ENCODE measurements around the gene DTNBP1.
"Not testable (repeated sequence)": the region's sequence is repeated elsewhere in the genome, so short reads cannot be mapped to it uniquely, and the experiment has no call there.

DTNBP1 gene

DNA sequence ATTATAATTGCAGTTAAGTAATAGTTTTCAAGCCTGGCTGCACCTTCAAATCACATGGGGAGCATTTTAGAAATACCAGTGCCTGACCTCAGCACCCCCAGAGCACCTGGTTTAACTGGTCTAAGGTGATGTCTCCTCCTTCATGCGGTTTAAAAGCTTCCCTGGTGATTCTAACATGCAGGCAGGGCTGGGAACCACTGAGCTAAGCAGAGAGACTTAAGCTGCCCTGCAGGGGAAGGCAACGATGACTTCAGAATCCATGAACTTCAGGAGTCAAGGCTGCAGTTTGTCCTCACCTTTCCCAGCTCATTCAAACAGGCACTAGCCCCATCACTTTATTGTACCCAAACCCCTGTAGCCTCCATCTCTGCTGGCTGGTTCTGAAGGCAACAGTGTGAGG, 6.1 kb upstream of the DTNBP1 start:
- DNase-seq (ENCODE audit: low spot score): no peak

DNA sequence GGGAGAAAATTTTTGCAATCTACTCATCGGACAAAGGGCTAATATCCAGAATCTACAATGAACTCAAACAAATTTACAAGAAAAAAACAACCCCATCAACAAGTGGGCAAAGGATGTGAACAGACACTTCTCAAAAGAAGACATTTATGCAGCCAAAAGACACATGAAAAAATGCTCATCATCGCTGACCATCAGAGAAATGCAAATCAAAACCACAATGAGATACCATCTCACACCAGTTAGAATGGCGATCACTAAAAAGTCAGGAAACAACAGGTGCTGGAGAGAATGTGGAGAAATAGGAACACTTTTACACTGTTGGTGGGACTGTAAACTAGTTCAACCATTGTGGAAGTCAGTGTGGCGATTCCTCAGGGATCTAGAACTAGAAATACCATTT, 4.1 kb upstream of the DTNBP1 start:
- not testable (repeated sequence) for DNase-seq (ENCODE audit: low spot score)

DNA sequence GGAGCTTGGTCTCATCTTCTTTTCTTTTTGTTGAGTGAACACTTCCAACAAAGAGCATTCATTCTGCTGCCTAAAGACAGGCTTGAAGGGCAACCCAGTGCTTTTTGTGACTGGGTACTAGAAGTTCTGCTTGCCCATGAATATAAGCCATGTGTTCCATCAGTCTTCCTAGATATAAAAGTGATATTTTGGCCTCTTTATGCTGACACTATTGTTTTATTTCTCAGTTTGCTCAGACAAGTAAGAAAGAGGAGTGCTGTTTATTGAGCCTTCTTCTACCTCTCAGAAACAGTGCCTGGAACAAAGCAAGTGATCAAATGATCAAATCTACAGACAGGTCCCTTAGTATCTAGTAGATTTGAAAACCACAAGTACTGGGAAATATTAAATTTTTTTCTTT, 2.4 kb upstream of the DTNBP1 start:
- no peak for DNase-seq (ENCODE audit: low spot score)

DNA sequence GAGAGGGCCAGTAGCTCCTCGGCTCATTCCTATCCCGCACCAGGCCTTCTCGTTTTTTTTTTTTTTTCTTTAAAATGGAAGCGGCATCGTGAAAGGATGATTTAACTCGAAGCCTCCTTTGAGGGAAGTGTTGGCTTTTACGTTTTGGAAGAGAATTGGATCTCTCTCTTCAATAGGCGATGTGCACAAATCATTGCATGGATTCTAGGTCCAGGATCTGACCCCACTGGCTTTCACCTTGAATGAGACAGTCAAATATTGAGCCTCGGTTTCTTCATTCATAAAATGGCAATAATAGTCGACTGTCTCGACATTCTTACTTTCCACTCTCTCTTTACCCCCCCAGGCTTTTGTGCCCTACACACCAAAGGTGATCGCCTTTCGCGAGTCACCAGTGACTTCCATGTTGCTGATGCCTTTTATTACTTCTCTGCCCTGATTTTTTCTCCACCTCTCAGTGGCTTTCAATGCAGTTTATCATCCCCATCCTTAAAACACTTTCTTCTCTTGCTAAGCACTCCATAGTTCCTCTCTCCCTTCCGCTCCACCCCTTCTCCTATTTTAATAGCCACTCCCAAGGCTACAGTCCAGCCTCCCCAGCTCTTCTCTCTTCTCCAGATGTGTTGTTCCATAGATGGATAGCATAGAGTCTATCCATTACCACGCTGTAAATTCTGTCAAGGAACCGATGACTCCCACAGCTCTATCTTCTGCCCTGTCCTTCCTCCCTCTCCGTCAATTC, 473 bp upstream of the DTNBP1 start:
- no peak for DNase-seq (ENCODE audit: low spot score)

DNA sequence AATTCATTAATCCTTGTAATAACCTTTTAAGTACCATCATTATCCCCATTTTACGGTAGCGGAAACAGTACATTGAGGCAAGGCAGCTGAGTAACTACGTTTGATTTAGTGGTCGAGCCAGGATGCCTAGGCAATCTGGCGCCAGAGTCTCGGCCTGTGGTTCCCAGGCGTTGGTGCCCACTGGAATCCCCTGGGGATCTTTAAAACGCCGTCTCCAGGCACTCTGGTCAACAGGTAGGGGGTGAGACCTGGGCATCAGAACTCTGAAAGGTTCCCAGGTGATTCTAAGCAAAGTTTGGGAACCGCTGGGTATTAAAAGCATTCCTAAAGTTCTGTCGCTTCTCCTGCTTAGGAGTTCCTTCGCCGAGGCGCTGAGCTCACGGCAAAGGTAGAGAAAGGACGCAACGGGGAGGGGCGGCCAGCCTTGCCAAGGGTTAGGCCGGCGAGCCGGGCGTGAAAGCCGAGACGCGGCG, 939 bp downstream of the DTNBP1 start:
- DNase-seq (ENCODE audit: low spot score): no peak

DNA sequence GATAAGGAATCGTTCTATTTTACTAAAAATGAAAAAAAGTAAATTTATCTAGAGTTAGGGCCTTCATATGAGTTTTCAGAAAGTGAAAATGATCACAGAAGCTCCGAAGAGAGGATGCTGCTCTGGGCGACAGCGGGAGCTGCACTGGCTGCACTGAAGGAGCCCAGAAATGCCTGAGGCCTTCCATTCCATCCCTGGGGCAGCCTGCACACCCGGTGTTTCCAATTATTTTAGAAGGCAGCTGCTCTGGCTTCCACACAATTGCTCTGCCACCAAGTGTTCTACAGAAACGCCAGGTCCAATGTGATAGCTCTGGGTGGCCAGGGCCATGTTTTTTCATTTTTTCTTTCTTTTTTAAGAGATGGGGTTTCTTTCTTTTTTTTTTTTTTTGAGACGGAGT, 3.6 kb downstream of the DTNBP1 start:
- DNase-seq (ENCODE audit: low spot score): no peak

DNA sequence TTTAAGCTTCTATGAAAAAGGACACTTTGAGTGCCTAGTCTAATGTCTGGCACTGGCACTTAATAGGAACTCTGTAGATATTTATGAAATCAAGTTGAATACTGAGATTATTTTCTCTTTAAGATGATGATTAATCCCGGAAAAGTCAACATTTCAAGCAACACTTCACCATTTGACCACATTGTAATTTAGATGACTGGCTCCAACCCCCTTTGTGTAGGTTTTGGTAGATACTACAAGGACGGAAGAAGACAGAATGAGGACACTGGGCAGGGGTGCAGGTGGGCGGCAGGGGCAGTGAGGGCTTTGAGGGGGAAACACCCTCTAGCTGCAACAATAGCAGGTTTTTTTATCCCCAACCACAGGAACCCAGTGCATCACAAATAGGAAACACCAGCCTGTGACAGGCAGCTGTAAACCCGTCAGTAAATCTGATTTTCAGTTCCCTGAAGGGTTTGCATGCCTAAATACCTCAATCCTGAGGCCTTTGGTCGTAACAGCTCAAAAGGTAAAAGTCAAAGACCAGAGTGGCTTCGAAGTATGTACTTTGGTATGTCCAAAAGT, 4.6 kb downstream of the DTNBP1 start:
- DNase-seq (ENCODE audit: low spot score): peak; percentile 28

DNA sequence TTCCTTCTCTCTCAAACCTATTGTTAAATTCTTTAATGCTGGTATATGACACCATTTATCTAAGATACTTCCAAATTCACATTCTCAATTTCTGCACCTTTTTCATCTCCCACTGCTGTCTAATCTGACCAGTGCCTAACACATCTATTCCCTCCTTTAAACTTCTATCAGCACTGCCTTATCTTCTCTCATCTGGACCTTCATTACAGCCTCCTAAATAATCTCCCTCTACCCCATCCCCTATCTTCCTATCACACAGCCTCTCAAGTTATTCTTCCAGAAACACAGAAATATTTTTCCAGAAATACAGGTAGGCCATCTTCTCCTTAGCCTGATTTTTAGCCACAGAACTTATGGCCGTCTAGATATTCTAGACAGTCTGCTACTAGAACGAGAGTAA, 5.5 kb downstream of the DTNBP1 start:
- no peak for DNase-seq (ENCODE audit: low spot score)

DNA sequence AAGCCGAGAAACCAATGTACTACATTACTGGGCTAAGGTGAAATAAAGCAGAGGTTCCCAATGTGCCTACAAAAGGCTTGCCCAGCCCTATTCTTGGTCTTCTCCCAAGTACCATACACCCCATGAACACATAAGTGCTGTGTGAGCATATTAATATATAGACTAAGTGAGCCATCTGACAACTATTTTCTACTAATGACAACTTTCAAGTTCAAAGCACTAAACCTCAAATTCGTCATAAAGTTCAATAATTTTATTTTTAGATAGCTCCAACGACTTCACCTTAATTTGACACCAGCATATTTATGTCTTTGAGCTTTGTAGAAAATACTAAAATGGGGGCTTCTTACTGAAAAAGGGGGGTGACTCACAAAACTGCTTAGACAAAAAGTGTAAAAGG, 6.7 kb downstream of the DTNBP1 start:
- no peak for DNase-seq (ENCODE audit: low spot score)

DNA sequence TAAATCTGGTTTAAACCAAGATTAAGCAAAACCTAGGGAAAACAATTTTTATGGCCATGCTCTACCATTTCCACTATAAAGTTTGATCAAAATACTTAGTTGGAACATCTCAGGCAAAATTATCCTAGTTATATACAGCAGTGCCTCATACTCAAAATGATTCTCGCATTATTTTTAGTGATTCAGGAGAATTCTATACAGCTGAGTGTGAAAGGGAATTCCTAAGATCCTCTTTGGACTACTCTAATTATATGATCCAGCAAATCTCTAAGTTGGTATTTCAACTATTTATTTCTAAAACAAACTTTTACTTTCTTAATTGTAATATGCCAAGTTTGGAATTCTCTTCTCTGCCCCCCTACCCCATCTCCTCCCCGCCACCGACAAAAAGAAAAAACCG, 8.6 kb downstream of the DTNBP1 start:
- DNase-seq (ENCODE audit: low spot score): no peak

DNA sequence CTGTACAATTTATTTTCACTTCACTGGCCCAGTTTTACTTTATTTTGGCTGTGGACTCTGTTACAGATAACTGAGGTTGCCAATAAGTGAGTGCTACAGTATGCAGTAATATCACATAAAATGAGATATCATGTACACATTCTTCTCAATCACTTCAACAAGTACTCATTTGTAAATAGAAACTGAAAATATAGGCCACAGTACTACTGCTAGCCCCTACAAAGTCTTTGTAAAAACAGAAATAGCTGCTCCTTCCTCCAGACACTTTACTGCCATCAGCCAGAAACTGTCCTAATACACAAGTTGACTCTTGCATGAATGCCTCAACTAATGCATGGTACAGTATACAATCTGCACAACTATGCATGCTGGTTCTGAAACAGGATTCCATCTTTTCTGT, 9.2 kb downstream of the DTNBP1 start:
- DNase-seq (ENCODE audit: low spot score): no peak

DNA sequence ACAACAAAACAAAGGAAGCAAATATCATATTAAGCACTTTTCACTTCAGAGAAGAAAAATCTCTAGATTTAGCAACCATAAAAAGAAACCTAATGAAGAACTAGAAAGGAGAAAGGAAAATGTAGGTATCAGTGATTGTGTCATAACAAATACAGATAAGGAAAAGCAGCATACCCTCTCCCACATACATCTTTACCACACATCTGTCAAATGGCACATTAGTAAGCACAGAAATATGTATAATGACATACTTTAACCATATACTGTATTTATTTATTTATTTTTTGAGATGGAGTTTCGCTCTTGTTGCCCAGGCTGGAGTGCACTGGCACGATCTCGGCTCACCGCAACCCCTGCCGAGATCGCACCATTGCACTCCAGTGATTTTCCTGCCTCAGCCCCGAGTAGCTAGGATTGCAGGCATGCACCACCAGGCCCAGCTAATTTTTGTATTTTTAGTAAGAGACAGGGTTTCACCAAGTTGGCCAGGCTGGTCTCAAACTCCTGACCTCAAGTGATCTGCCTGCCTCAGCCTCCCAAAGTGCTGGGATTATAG, 12.7 kb downstream of the DTNBP1 start:
- not testable (repeated sequence) for DNase-seq (ENCODE audit: low spot score)

DNA sequence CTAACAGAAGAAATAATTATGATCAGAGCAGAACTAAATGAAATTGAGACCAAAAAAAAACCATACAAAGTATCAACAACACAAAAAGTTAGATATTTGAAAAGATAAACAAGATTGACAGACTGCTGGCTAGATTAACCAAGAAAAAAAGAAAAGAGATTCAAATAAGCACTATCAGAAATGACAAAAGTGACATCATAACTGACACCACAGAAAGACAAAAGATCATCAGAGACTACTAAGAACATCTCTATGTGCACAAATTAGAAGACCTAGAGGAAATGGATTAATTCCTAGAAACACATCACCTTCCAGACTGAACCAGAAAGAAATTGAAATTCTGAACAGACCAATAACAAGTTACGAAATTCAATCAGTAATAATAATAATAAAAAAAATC, 17.9 kb downstream of the DTNBP1 start:
- no peak for DNase-seq (ENCODE audit: low spot score)

DNA sequence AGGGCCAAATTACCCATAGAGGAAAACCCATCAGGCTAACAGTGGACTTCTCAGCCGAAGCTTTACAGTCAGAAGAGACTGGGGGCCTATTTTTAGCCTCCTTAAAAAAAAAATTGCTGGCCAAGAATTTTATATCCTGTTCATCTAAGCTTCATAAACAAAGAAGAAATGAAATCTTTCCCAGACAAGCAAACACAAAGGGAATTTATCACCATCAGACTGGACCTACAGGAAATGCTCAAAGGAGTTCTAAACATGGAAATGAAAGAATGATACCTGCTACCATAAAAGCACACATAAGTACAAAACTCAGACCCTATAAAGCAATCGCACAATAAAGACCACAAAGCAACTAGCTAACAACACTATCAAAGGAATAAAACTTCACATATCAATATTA, 19.3 kb downstream of the DTNBP1 start:
- DNase-seq (ENCODE audit: low spot score): no peak

DNA sequence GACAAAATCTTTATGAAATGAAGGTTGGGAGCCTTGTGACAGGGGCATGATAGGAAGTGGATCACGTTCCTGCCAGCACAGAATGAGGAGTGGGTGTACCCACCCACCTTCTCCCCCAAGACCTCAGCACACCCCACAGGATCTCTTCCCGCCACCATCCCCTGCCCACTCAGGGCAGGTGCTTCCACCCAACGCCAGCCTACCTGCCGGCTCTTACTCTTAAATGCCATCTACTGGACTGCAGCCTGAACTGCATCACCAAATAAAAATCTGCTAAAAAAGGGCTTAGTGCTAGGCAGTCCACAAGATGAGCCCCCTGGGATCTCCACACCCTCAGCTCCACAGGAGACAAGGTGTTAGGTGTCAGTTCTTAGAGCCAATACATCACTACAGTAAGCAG, 20.6 kb downstream of the DTNBP1 start:
- peak; percentile 42 for DNase-seq (ENCODE audit: low spot score)

DNA sequence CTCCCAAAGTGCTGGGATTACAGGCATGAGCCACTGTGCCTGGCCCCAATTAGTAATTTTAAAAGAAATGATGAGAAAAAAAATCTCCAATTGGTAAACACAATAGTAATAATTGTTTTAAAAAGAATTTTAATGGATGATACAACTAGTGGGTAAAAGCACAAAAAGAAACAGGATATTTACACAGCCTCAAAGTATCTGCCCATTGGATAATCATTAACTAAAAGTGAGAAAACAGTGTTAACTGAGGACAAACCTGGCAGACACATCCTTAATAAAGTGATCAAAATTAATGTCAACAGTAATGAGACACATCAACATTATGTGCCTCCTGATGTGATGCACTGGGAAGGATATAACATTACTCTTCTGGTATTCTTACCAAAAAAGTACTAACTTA, 24.5 kb downstream of the DTNBP1 start:
- DNase-seq (ENCODE audit: low spot score): no peak

DNA sequence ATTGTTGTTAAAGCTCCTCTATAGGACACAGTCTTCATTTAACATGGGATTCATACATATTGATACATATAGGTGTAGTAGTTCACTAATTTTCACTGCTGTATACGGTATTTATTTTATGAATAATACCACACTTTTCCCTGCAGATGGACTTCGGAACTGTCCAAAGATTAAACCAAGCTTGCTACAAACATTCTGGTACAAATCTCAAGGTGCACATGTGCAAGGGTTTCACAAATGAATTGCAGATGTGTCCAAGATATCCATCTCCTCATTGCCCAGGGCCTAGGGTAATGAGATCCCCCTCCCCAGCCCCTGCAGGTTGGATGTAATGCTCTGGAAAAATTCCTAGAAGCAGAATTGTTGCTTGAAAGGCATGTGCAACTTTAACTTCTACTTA, 31.4 kb downstream of the DTNBP1 start:
- no peak for DNase-seq (ENCODE audit: low spot score)

DNA sequence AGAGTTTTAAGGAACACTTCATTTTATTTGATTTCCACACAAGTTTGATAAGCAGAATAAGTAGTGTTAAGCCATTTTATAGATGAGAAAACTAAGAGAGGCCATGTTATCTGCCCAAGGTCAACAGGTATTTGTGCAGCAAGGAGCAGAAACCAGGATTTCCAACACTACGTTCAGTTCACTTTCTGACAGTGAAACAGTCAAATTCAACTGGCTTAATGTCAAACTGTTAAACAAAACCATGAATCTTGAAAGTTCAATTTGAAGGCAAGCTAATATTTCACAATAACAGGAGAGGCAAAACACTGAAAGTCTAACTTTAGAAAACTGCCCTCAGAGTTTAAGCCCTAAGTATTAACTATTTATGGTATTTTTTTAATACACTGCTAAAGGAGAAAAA, 32.6 kb downstream of the DTNBP1 start:
- no peak for DNase-seq (ENCODE audit: low spot score)

DNA sequence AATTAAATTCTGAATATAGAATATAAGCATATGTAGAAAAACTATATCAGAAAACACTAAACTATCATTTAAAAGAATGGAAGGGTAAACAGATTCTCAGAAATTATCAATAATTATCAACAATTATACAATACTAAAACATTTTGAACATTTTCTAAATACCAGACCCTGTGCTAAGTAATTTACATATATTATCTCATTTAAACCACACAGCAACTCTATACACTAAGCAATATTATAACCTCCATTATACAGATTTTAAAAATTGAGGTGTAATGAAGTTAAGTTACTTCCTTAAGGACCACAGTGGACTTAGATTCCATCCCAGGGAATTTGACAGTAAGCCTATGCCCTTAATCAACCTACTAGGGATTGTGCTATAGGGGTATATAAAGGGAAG, 33.3 kb downstream of the DTNBP1 start:
- no peak for DNase-seq (ENCODE audit: low spot score)

DNA sequence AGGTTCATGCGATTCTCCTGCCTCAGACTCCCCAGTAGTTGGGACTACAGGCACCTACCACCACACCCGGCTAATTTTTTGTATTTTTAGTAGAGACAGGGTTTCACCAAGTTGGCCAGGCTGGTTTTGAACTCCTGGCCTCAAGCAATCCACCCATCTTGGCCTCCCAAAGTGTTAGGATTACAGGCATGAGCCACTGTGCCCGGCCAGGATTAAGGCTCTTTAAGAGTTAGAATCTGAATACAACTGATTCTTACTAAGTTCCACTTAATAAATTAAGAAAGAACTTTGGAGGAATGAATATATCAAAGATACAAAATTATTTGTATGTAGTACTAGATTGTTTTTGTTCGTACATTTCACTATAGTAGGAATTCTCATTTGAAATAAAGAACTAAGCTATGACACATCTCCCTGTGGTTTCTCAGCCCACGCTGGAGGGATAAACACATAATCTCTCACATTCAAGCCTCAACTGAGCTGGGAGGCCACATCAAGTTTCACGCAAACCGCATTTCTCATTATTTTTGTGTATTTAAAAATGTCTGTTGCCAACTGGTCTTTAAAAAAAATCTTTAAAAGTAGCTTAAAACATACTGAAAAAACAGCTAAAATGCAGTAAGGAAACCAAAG, 34.2 kb downstream of the DTNBP1 start:
- no peak for DNase-seq (ENCODE audit: low spot score)

DNA sequence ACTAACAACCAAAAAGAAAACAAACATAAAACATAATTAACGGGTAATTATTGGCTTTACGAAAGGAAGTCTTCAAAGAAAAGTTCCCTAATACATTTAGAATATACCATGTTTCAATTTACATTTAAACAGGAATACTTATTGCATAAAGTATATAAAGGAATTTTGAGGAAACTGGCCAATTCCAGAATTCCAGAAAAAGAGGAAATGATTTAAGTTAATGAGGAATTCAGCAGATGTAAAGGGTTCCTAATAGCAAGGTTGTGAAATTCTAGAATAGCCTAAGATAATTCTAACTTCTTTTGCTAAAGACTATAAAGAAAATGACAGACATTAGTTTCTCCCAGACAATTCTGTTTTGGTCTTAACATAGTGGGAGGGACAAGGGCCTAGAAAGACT, 35.0 kb downstream of the DTNBP1 start:
- DNase-seq (ENCODE audit: low spot score): no peak

DNA sequence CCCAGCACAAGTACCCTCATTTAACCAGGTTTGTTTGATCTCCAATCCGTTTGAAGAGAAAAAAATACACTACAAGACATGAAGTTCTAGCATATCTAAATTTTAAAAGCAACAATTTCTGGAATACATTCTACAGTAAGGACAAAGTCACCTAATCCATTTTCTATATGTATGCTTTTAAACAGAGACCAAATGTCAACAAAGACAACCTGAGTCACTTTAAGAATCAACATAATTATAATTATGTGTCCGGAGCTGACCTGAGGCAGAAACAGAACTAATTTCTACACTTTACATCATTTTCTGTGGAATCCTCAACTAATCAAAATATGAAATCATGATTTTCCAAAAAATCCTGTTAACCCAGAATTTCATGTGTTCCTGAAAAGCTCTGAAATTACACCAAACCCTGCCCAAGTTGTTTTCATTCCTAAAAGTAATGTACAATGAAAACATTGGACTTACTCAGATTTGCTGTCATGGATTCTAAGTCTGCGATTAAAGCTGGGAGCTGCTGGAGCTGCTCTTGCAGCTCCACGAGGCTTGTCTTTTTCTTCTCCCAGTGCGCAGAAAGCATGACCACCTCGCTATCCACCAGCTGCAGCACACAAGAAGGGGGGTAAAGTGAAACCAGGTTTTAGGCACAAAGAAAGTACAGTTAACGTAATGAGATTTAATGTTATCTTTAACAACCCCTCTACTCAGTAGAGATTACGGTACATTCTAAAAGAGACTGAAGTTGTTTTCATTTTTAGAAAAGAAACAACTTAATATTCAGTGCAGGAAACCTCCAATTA, 35.8 kb downstream of the DTNBP1 start:
- no peak for DNase-seq (ENCODE audit: low spot score)

DNA sequence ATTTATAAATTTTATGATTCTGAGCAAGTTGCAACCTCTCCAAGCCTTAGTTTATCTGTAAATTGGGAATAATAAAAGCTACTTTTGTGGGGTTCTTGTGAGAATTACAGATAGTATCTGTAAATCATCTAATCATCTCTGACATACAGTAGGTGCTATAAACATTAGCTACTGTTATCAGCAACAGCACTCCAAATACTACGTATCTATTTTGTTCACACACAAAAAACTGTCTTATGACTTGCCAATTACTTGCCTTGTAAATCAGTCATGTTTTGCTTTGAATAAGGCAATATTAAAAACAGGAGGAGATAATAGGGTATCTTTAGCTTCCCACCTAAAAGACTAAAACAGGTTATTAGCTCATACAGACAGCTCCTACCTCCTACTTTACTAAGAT, 36.7 kb downstream of the DTNBP1 start:
- no peak for DNase-seq (ENCODE audit: low spot score)
